GM18502 (cell line): ENCODE results near the gene MAPK12.

Source experiments
- ATAC-seq: cut with Tn5 transposase; IDR thresholded peaks from one replicate; pipeline ENCODE4 v1.9.1; 2021; ENCODE audit warnings: mild to moderate bottlenecking; ENCODE audit not compliant: unreplicated experiment, poor library complexity

MAPK12 gene

GRCh38 chr22:50300620-50301257 lies 39.3 kb upstream of the MAPK12 start:
- no peak for ATAC-seq

GRCh38 chr22:50299785-50300619 lies 38.5 kb upstream of the MAPK12 start:
- no peak for ATAC-seq

GRCh38 chr22:50298937-50299784 lies 37.7 kb upstream of the MAPK12 start:
- ATAC-seq: no peak

GRCh38 chr22:50298266-50298637 lies 36.8 kb upstream of the MAPK12 start:
- no peak for ATAC-seq

GRCh38 chr22:50297510-50298265 lies 36.2 kb upstream of the MAPK12 start:
- no peak for ATAC-seq

- ATAC-seq: no peak
Observed at GRCh38 chr22:50296658-50297490, 35.4 kb upstream of the MAPK12 start.

- no peak for ATAC-seq
Observed at GRCh38 chr22:50294319-50294656, 32.8 kb upstream of the MAPK12 start.

GRCh38 chr22:50293441-50294318 lies 32.2 kb upstream of the MAPK12 start:
- ATAC-seq: no peak

- no peak for ATAC-seq
Observed at GRCh38 chr22:50292643-50293440, 31.4 kb upstream of the MAPK12 start.

GRCh38 chr22:50289942-50290630 lies 28.6 kb upstream of the MAPK12 start:
- ATAC-seq: no peak

- no peak for ATAC-seq
Observed at GRCh38 chr22:50289151-50289941, 27.9 kb upstream of the MAPK12 start.

- no peak for ATAC-seq
Observed at GRCh38 chr22:50287731-50288130, 26.2 kb upstream of the MAPK12 start.

GRCh38 chr22:50286701-50287318 lies 25.3 kb upstream of the MAPK12 start:
- ATAC-seq: no peak

- no peak for ATAC-seq
Observed at GRCh38 chr22:50286275-50286674, 24.8 kb upstream of the MAPK12 start.

- no peak for ATAC-seq
Observed at GRCh38 chr22:50285568-50286229, 24.2 kb upstream of the MAPK12 start.

- no peak for ATAC-seq
Observed at GRCh38 chr22:50284479-50284878, 23.0 kb upstream of the MAPK12 start.
